GM12872 (cell line): ENCODE data around the gene FBXO34.

ENCODE experiments used
- TF ChIP-seq, protein P1 (sequence below): IDR thresholded peaks from 3 replicates; pipeline ENCODE4 v1.5.1; 2011; ENCODE audit warnings: low read depth, mild to moderate bottlenecking, low read length, moderate library complexity; ENCODE audit not compliant: insufficient read depth

FBXO34 gene

DNA sequence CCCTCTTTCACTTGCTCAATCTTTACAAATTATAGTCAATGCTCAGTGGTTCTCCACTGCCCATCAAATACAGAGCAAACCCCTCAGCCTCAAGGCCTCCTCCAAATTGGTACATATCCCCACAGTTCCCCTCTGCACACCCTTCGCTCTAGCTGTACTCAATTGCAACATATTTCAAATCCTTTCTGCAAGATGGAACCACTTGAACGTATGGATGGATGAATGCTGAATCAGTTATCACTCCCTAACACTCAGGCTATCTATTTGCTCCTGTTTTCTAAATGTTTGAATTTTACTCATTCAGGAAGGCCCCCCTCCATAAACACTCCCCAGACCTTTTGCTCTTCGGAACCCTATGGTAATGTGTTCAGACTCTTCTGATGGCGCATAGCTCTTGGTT is 115.9 kb downstream of the FBXO34 start:
- TF ChIP-seq, protein P1, sequence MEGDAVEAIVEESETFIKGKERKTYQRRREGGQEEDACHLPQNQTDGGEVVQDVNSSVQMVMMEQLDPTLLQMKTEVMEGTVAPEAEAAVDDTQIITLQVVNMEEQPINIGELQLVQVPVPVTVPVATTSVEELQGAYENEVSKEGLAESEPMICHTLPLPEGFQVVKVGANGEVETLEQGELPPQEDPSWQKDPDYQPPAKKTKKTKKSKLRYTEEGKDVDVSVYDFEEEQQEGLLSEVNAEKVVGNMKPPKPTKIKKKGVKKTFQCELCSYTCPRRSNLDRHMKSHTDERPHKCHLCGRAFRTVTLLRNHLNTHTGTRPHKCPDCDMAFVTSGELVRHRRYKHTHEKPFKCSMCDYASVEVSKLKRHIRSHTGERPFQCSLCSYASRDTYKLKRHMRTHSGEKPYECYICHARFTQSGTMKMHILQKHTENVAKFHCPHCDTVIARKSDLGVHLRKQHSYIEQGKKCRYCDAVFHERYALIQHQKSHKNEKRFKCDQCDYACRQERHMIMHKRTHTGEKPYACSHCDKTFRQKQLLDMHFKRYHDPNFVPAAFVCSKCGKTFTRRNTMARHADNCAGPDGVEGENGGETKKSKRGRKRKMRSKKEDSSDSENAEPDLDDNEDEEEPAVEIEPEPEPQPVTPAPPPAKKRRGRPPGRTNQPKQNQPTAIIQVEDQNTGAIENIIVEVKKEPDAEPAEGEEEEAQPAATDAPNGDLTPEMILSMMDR = no peak

DNA sequence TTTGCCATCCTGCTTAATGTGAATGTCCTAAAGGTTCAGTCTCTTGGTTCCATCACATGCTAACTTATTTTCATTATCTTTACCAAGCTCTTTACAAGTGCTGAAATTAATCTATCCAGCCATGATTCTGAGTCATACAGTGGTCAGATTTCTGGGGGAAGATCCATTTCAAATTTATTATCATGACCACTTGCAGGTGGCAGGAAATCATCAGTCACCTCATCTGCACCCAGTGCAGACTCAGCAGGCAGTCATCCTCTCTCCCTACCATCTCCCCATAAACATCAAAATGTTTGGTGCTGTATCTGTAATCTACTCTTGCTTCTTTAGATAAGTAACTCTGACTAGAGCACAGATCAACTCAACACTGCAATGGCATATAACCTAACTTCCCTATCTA is 116.9 kb downstream of the FBXO34 start:
- TF ChIP-seq, protein P1 = no peak

DNA sequence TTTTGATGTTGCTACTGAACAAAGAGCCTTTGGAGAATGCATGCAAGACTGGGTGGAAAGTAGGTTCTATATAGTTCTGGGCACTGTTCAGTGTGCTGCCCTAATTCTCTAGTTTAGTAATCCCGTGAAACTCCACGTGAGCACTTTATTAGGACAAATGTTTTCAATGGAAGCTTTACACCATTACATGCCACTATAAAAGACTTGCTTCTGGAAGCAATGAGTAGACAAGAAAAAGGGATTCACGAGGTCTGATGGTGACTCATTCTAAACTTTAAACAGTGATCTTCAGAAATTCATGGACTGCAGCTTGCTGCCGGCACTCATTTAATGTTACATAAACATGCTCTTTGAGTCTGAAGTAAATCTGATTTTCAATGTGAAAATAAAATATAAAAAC is 118.1 kb downstream of the FBXO34 start:
- TF ChIP-seq, protein P1 = no peak

DNA sequence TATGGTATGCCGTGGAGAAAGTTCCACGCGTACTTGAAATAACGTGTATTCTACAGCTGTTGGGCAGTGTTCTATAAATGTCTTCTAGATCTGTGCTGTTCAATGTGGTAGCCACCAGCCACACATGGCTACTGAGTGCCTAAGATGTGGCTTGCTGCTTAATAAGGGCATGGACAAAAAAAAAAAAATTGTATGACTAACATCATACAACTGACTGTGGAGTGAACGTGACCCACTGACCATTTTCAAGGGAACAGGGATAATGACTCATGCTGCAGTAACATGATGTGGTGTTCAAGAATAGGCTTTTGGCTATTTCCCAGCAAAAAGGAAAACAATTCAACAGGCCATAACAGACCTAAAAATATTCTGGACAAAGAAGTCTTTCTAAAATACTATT is 127.5 kb downstream of the FBXO34 start:
- TF ChIP-seq, protein P1 = no peak

DNA sequence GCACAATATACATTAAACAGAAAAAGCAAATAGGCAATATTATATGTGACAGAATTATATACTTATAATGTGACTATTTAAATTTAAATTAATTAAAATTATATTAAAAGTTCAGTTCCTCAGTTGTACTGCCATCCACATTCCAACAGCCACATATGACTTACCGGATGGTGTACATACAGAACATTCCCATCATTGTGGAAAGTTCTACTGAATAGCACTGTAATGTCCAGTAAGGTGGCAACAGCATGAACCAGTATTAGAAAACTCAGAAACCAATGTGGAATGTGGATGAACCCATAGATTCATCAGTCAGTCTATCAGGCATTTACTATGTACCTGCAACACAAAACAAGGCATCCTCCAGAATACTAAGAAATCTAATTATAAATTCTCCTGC is 128.0 kb downstream of the FBXO34 start:
- TF ChIP-seq, protein P1 = no peak

DNA sequence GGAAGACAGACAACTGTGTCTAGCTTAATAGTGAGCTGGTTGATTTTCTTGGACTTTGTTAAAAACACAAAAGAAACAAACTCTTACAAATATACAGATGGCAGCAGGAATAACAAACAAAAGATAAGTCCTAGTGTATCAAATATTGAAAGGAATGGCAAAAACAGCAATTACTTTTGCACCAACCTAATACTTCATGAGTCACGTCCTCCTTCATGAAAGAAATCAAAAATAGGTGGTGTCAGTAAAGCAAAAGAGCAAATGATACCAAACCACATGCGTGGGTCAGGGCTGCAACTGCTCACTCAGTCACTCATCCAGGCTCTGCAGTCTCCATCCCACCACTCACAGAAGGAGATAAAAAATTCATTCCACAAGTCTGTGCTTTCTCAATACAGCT is 128.6 kb downstream of the FBXO34 start:
- TF ChIP-seq, protein P1 = no peak

DNA sequence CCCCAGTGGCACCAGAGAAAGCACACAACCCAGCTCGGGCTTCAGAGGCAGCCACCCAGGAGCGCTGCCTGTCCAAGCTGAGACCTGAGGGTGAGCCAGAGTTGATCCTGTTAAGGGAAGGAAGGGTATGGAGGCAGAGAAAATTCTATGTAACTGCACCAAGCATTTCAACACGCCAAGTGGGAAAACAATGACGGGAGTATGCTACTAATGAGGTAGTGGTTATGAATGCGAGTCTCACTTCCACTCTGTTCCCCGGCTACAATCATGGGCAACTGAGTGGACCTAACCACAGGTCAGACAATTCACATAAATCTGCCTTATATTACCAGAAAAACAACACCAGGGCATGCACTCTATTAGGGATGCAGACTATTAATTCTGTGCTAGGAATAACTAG is 130.5 kb downstream of the FBXO34 start:
- TF ChIP-seq, protein P1 = no peak
